WTC11 (cell line): Measurements from ENCODE around the gene NEDD4L. TPM values are rescaled to one million over a fixed set of nuclear protein-coding genes. Genes with fewer than 3 reads are reported as not detected.

Experiments used
- ATAC-seq: fragments of 200-7000 bp; cut with Tn5 transposase; 2 replicates; pipeline ENCODE4 v1.10.0; 2021; ENCODE audit warnings: mild to moderate bottlenecking, moderate library complexity
- CTCF ChIA-PET: fragments of 300-600 bp; sonication (Branson Sonifier 250); formaldehyde crosslinking; loops from one replicate; lab custom pipeline; 2021; ENCODE audit warnings: antibody characterized with exemption; lab: Charles Lee
- POLR2A ChIA-PET: fragments of 350-600 bp; sonication (Branson Sonifier 250); formaldehyde crosslinking; loops from one replicate; lab custom pipeline; 2021; ENCODE audit warnings: antibody characterized with exemption; lab: Charles Lee
- DNase-seq: peaks from one replicate; pipeline ENCODE4 v3.0.0; 2021; ENCODE audit warnings: low spot score
- H3K27ac Mint-ChIP-seq: 2 replicates; pipeline ENCODE4 v1.8.0; 2021; ENCODE audit warnings: mixed read lengths
- H3K27me3 Mint-ChIP-seq: 2 replicates; pipeline ENCODE4 v1.8.0; 2021; ENCODE audit warnings: low read depth, mild to moderate bottlenecking, moderate library complexity, mixed read lengths
- H3K36me3 Mint-ChIP-seq: 2 replicates; pipeline ENCODE4 v1.8.0; 2021; ENCODE audit warnings: mixed read lengths
- H3K4me1 Mint-ChIP-seq: 2 replicates; pipeline ENCODE4 v1.8.0; 2022; ENCODE audit warnings: mixed read lengths
- H3K4me3 Mint-ChIP-seq: 2 replicates; pipeline ENCODE4 v1.8.0; 2021; ENCODE audit warnings: mild to moderate bottlenecking, moderate library complexity, mixed read lengths
- H3K9me3 Mint-ChIP-seq: 2 replicates; pipeline ENCODE4 v1.8.0; 2021; ENCODE audit warnings: mixed read lengths
- ATF3 ChIP-seq: sonication (generic); formaldehyde crosslinking; conservative IDR thresholded peaks from 2 replicates; pipeline ENCODE4 v1.8.1; 2022; ENCODE audit warnings: mild to moderate bottlenecking, missing genetic modification reagents
- CBFB ChIP-seq: sonication (generic); formaldehyde crosslinking; IDR thresholded peaks from 2 replicates; pipeline ENCODE4 v1.8.1; 2022; ENCODE audit warnings: mild to moderate bottlenecking, low read depth, missing genetic modification reagents
- CDX4 ChIP-seq: fragments of 250-450 bp; sonication (Bioruptor Pico); IDR thresholded peaks from 2 replicates; pipeline ENCODE4 v1.9.0; 2021; ENCODE audit warnings: moderate library complexity, mild to moderate bottlenecking, inconsistent platforms, borderline replicate concordance
- CREM ChIP-seq: sonication (generic); formaldehyde crosslinking; IDR thresholded peaks from 2 replicates; pipeline ENCODE4 v1.8.1; 2022; ENCODE audit warnings: mild to moderate bottlenecking, missing genetic modification reagents, moderate library complexity
- ESRRA ChIP-seq: sonication (generic); formaldehyde crosslinking; IDR thresholded peaks from 2 replicates; pipeline ENCODE4 v1.8.1; 2022; ENCODE audit warnings: mild to moderate bottlenecking, missing genetic modification reagents, borderline replicate concordance
- FOXJ3 ChIP-seq: sonication (generic); formaldehyde crosslinking; IDR thresholded peaks from 2 replicates; pipeline ENCODE4 v1.9.0; 2021; ENCODE audit warnings: missing genetic modification reagents, mild to moderate bottlenecking, borderline replicate concordance
- FOXK1 ChIP-seq: sonication (generic); formaldehyde crosslinking; IDR thresholded peaks from 2 replicates; pipeline ENCODE4 v1.8.0; 2022; ENCODE audit warnings: mild to moderate bottlenecking, moderate library complexity, missing genetic modification reagents
- FOXP4 ChIP-seq: sonication (generic); formaldehyde crosslinking; IDR thresholded peaks from 2 replicates; pipeline ENCODE4 v1.8.0; 2022; ENCODE audit warnings: mild to moderate bottlenecking, missing genetic modification reagents
- GRHL2 ChIP-seq: fragments of 250-450 bp; sonication (Bioruptor Pico); IDR thresholded peaks from 2 replicates; pipeline ENCODE4 v1.8.0; 2022; ENCODE audit warnings: mild to moderate bottlenecking, moderate library complexity; ENCODE audit not compliant: insufficient replicate concordance, severe bottlenecking
- GTF2I ChIP-seq: fragments of 250-450 bp; sonication (Bioruptor Pico); conservative IDR thresholded peaks from 2 replicates; pipeline ENCODE4 v1.4.0; 2021; ENCODE audit warnings: mild to moderate bottlenecking
- HMGXB4 ChIP-seq: sonication (generic); formaldehyde crosslinking; IDR thresholded peaks from 2 replicates; pipeline ENCODE4 v1.8.1; 2023; ENCODE audit warnings: mild to moderate bottlenecking, moderate library complexity, missing genetic modification reagents
- IRF1 ChIP-seq: sonication (generic); formaldehyde crosslinking; IDR thresholded peaks from 2 replicates; pipeline ENCODE4 v1.8.0; 2023; ENCODE audit warnings: missing genetic modification reagents
- KAT7 ChIP-seq: sonication (generic); formaldehyde crosslinking; IDR thresholded peaks from 2 replicates; pipeline ENCODE4 v1.8.1; 2023; ENCODE audit warnings: missing genetic modification reagents, mild to moderate bottlenecking, borderline replicate concordance
- MYBL2 ChIP-seq: sonication (generic); formaldehyde crosslinking; IDR thresholded peaks from 2 replicates; pipeline ENCODE4 v1.8.1; 2023; ENCODE audit warnings: mild to moderate bottlenecking, moderate library complexity, missing genetic modification reagents
- NFE2L1 ChIP-seq: sonication (generic); formaldehyde crosslinking; IDR thresholded peaks from 2 replicates; pipeline ENCODE4 v1.8.1; 2023; ENCODE audit warnings: missing genetic modification reagents
- NR3C1 ChIP-seq: sonication (generic); formaldehyde crosslinking; conservative IDR thresholded peaks from 2 replicates; pipeline ENCODE4 v1.8.1; 2023; ENCODE audit warnings: low read depth, mild to moderate bottlenecking, missing genetic modification reagents
- PREB ChIP-seq: sonication (generic); formaldehyde crosslinking; IDR thresholded peaks from 2 replicates; pipeline ENCODE4 v1.8.1; 2022; ENCODE audit warnings: mild to moderate bottlenecking, missing genetic modification reagents, moderate library complexity, borderline replicate concordance
- PRRX2 ChIP-seq: fragments of 250-450 bp; sonication (Bioruptor Pico); IDR thresholded peaks from 2 replicates; pipeline ENCODE4 v1.8.0; 2021; ENCODE audit warnings: mild to moderate bottlenecking
- SMAD3 ChIP-seq: sonication (generic); formaldehyde crosslinking; IDR thresholded peaks from 2 replicates; pipeline ENCODE4 v1.8.0; 2022; ENCODE audit warnings: missing genetic modification reagents, mild to moderate bottlenecking, borderline replicate concordance
- SP1 ChIP-seq: sonication (generic); formaldehyde crosslinking; conservative IDR thresholded peaks from 2 replicates; pipeline ENCODE4 v1.8.1; 2022; ENCODE audit warnings: missing genetic modification reagents
- TCF7 ChIP-seq: sonication (generic); formaldehyde crosslinking; IDR thresholded peaks from 2 replicates; pipeline ENCODE4 v1.8.0; 2022; ENCODE audit warnings: mild to moderate bottlenecking, low read depth, missing genetic modification reagents, moderate library complexity
- TP53 ChIP-seq: sonication (generic); formaldehyde crosslinking; IDR thresholded peaks from 2 replicates; pipeline ENCODE4 v1.8.1; 2023; ENCODE audit warnings: mild to moderate bottlenecking, missing genetic modification reagents
- ZNF396 ChIP-seq: fragments of 250-450 bp; sonication (Bioruptor Pico); IDR thresholded peaks from 2 replicates; pipeline ENCODE4 v1.8.0; 2021; ENCODE audit warnings: mild to moderate bottlenecking, moderate library complexity, borderline replicate concordance
- ZNF512 ChIP-seq: sonication (generic); formaldehyde crosslinking; IDR thresholded peaks from 2 replicates; pipeline ENCODE4 v1.8.1; 2022; ENCODE audit warnings: missing genetic modification reagents, borderline replicate concordance
- ZNF671 ChIP-seq: fragments of 250-450 bp; sonication (Bioruptor Pico); IDR thresholded peaks from 2 replicates; pipeline ENCODE4 v1.8.0; 2021; ENCODE audit warnings: mild to moderate bottlenecking
- total RNA-seq: library from RNA; stranded (reverse); gene quantifications from 3 replicates; pipeline ENCODE4 v1.2.3, GENCODE V29; 2021

Gene NEDD4L
- total RNA-seq, 1 experiment from 2014 or later: 88.0 TPM

GRCh38 chr18:58023108-58023507 is 20.9 kb upstream of the NEDD4L start (continued):
- TF ChIP-seq PREB (CRISPR knock-in tag): no peak
- TF ChIP-seq FOXK1: no peak

- Mint-ChIP-seq H3K4me3 (no peak overlapping the region), H3K27me3 (no peaks in the 10 kb centered on the region), H3K27ac (no peak overlapping the region), H3K4me1 (peaks cover 12% of the 10 kb centered on the region), H3K36me3 (no peaks in the 10 kb centered on the region), H3K9me3 (no peaks in the 10 kb centered on the region)
- ChIA-PET POLR2A (no interaction called here), CTCF (interaction anchor here (1.0 to 1.6 kb wide), 2 partner anchors 20 to 113 kb away, joined by 3 to 6 read pairs; partner anchors contain the start of gene NEDD4L)
- TF ChIP-seq GRHL2 (CRISPR knock-in tag): no peak
- no peak for TF ChIP-seq TP53 (CRISPR knock-in tag)
- no peak for TF ChIP-seq NFE2L1 (CRISPR knock-in tag)
- TF ChIP-seq ZNF512 (CRISPR knock-in tag): no peak
- TF ChIP-seq FOXP4 (CRISPR knock-in tag): no peak
- no peak for TF ChIP-seq SP1 (CRISPR knock-in tag)
- no peak for TF ChIP-seq ZNF396 (CRISPR knock-in tag)
- no peak for DNase-seq
- ATAC-seq: no peak; the same call in 1 of the 2 replicates
Measured at GRCh38 chr18:58024139-58024538, 19.9 kb upstream of the NEDD4L start.

- Mint-ChIP-seq H3K4me1 (peaks cover 12% of the 10 kb centered on the region), H3K9me3 (no peaks in the 10 kb centered on the region)
Measured at GRCh38 chr18:58025205-58025604, 18.8 kb upstream of the NEDD4L start.

More at GRCh38 chr18:58025205-58025604, 18.8 kb upstream of the NEDD4L start:
- ChIA-PET POLR2A (no interaction called here), CTCF (interaction anchor here (1.1 kb wide), 1 partner anchor 18 kb away, joined by 5 read pairs; the partner anchor contains the start of gene NEDD4L)
- Mint-ChIP-seq H3K27me3 (no peaks in the 10 kb centered on the region), H3K4me3 (no peak overlapping the region), H3K27ac (no peak overlapping the region), H3K36me3 (no peaks in the 10 kb centered on the region)
- ATAC-seq (no peak), DNase-seq (no peak)
- TF ChIP-seq FOXJ3 (CRISPR knock-in tag): no peak
- TF ChIP-seq TCF7 (CRISPR knock-in tag): no peak
- TF ChIP-seq SMAD3 (CRISPR knock-in tag): no peak
- TF ChIP-seq MYBL2 (CRISPR knock-in tag): no peak
- TF ChIP-seq FOXK1: no peak
- no peak for TF ChIP-seq ZNF671 (CRISPR knock-in tag)
- no peak for TF ChIP-seq IRF1
- TF ChIP-seq PREB (CRISPR knock-in tag): no peak
- TF ChIP-seq ESRRA (CRISPR knock-in tag): no peak
- no peak for TF ChIP-seq CBFB
- TF ChIP-seq KAT7 (CRISPR knock-in tag): no peak
- no peak for TF ChIP-seq PRRX2 (CRISPR knock-in tag)
- TF ChIP-seq CREM (CRISPR knock-in tag): no peak
- no peak for TF ChIP-seq CDX4 (CRISPR knock-in tag)
- no peak for TF ChIP-seq GTF2I (CRISPR knock-in tag)
- TF ChIP-seq ATF3 (CRISPR knock-in tag): no peak
- no peak for TF ChIP-seq NR3C1 (CRISPR knock-in tag)
- TF ChIP-seq HMGXB4 (CRISPR knock-in tag): no peak
